ENCODE data around the gene DSPP. TPM values are rescaled to one million over a fixed set of nuclear protein-coding genes. Genes with fewer than 3 reads are reported as not detected.

Gene DSPP
- not detected for total RNA-seq

GRCh38 chr4:87608229-87608628, at the start of gene DSPP:
TSS of gene DSPP (plus strand) at chr4:87608529. CDS start at chr4:87610909, 2,380 bp downstream.
- no peaks in the 10 kb centered on the region for H3K4me1 ChIP-seq
- no peaks in the 10 kb centered on the region for H3K27me3 ChIP-seq
- TF ChIP-seq POLR2A (IDR thresholded peaks at IDR 0.05): no peak
- TF ChIP-seq CTCF (IDR thresholded peaks at IDR 0.05 in 4 of 5, conservative IDR thresholded peaks at IDR 0.05 in 1 of 5): no peak
- H3K9me3 ChIP-seq: no peaks in the 10 kb centered on the region
- intact Hi-C loops (cut with DNase I; ENCODE audit: low total_unique reads): no loop called here
- H3K27ac ChIP-seq: no peak within 1 kb of the TSS
- in situ Hi-C loops (cut with MboI; ENCODE audit: low sequenced_read_pairs in 4 of 4): no loop called here
- no peaks in the 10 kb centered on the region for H3K36me3 ChIP-seq
- no peak within 1 kb of the TSS for H3K4me3 ChIP-seq
- no peak for DNase-seq
- ATAC-seq: no peak

- Histone ChIP-seq H3K9me3 (no peaks in the 10 kb centered on the region), H3K27ac (no peak overlapping the region), H3K4me1 (no peaks in the 10 kb centered on the region), H3K27me3 (no peaks in the 10 kb centered on the region), H3K36me3 (no peaks in the 10 kb centered on the region), H3K4me3 (no peak overlapping the region)
- in situ Hi-C loops (cut with MboI; ENCODE audit: low sequenced_read_pairs in 4 of 4): loop anchor here in 1 of 4 donors (25.0 kb wide), 1 partner anchor 278 kb away; the partner anchor contains the start of gene MEPE
- intact Hi-C loops (cut with DNase I; ENCODE audit: low total_unique reads): no loop called here
- no peak for TF ChIP-seq POLR2A (IDR thresholded peaks at IDR 0.05)
- no peak for TF ChIP-seq CTCF (IDR thresholded peaks at IDR 0.05 in 4 of 5, conservative IDR thresholded peaks at IDR 0.05 in 1 of 5)
- DNase-seq: peak in 1 of 2 donors; percentile 22
- peak in 1 of 2 donors; percentile 61 for ATAC-seq
These were observed 49.1 kb upstream of the DSPP start for GRCh38 chr4:87559090-87559837.

- Histone ChIP-seq H3K36me3 (no peaks in the 10 kb centered on the region), H3K9me3 (no peaks in the 10 kb centered on the region), H3K4me1 (no peaks in the 10 kb centered on the region), H3K4me3 (no peak overlapping the region), H3K27ac (no peak overlapping the region), H3K27me3 (no peaks in the 10 kb centered on the region)
- intact Hi-C loops (cut with DNase I; ENCODE audit: low total_unique reads) (no loop called here), in situ Hi-C loops (cut with MboI; ENCODE audit: low sequenced_read_pairs in 4 of 4) (loop anchor here in 1 of 4 donors (25.0 kb wide), 1 partner anchor 276 kb away; the partner anchor contains the start of gene MEPE)
- DNase-seq (no peak), ATAC-seq (no peak)
- TF ChIP-seq CTCF (IDR thresholded peaks at IDR 0.05 in 4 of 5, conservative IDR thresholded peaks at IDR 0.05 in 1 of 5) (no peak), POLR2A (IDR thresholded peaks at IDR 0.05) (no peak)
These were observed 47.5 kb upstream of the DSPP start for GRCh38 chr4:87560802-87561201.

- in situ Hi-C loops (cut with MboI; ENCODE audit: low sequenced_read_pairs in 4 of 4): loop anchor here in 1 of 4 donors (25.0 kb wide), 1 partner anchor 272 kb away; the partner anchor contains the start of gene MEPE
- H3K36me3 ChIP-seq: no peaks in the 10 kb centered on the region
- no peak for DNase-seq
- ATAC-seq: no peak
- TF ChIP-seq CTCF (IDR thresholded peaks at IDR 0.05 in 4 of 5, conservative IDR thresholded peaks at IDR 0.05 in 1 of 5) (no peak), POLR2A (IDR thresholded peaks at IDR 0.05) (no peak)
- no peak overlapping the region for H3K27ac ChIP-seq
- no peak overlapping the region for H3K4me3 ChIP-seq
- H3K4me1 ChIP-seq: no peaks in the 10 kb centered on the region
- H3K27me3 ChIP-seq: no peaks in the 10 kb centered on the region
- intact Hi-C loops (cut with DNase I; ENCODE audit: low total_unique reads): no loop called here
- no peaks in the 10 kb centered on the region for H3K9me3 ChIP-seq
These were observed 42.6 kb upstream of the DSPP start for GRCh38 chr4:87565746-87566145.

All from gastrocnemius medialis (tissue), 4 donors.